Bronchial epithelial cell (primary cell): ENCODE data around the gene AGBL1. TPM values are rescaled to one million over a fixed set of nuclear protein-coding genes. Genes with fewer than 3 reads are reported as not detected.
A peak's percentile ranks its signal among the peaks of the same experiment; 100 is the strongest.

Experiments used
- DNase-seq: peaks from one replicate; pipeline ENCODE4 v3.0.0-alpha.2; 2010; ENCODE audit warnings: low read depth
- FAIRE-seq: peaks from 2 replicates; lab custom pipeline; 2011; peaks lifted over from hg19 to GRCh38; lab: Jason Lieb, UNC
- H3K27me3 ChIP-seq: 2 replicates; pipeline ENCODE4 v1.5.1; 2011; ENCODE audit warnings: low read length; ENCODE audit not compliant: control insufficient read depth, insufficient read depth
- H3K36me3 ChIP-seq: 2 replicates; pipeline ENCODE4 v1.5.1; 2011; ENCODE audit warnings: low read length; ENCODE audit not compliant: control insufficient read depth, insufficient read depth
- H3K4me3 ChIP-seq: 2 replicates; pipeline ENCODE4 v1.5.1; 2011; ENCODE audit warnings: mild to moderate bottlenecking, low read depth, low read length, control low read depth
- total RNA-seq: library from RNA; depleted of rRNA; stranded (reverse); fragments of >200 nt; gene quantifications from 2 replicates; pipeline ENCODE4 v1.2.1, GENCODE V29; 2014
- TF ChIP-seq, protein P1 (sequence below): IDR thresholded peaks from 2 replicates; pipeline ENCODE4 v1.5.1; 2011; ENCODE audit warnings: mild to moderate bottlenecking, moderate library complexity, low read length, control low read depth, inconsistent platforms; ENCODE audit not compliant: insufficient read depth, severe bottlenecking

The AGBL1 gene
- total RNA-seq, 1 donor from 2014 or later = not detected

DNA sequence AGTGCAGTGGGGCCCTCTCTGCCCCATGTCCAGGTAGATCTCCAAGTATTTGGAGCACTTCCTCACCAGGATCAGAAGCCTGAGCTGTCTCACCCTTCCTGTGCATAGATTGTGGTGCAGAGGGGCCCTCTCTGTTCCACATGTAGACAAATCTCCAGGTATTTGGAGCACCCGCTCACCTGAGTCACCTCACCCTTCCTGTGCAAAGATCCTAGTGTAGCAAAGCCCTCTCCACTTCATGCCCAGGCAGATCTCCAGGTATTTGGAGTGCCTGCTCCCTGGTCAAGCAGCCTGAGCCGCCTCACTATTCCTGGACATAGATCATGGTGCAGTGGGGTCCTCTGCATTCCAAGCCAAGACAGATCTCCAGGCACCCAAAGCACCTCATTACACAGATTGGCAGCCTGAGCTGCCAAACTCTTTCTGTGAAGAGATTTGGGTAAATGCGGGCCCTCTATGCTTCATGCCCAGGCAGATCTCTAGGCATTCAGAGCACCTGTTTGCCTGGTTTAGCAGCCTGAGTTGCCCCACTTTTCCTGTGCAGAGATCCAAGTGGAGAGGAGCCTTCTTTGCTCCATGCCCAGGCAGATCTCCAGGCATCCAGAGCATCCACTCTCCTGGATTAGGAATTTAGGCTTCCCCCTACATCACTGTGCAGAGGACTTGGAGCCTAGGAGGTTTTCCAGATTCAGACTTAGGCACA, 249.8 kb downstream of the AGBL1 start:
- Histone ChIP-seq H3K36me3 (no peaks in the 10 kb centered on the region), H3K27me3 (no peaks in the 10 kb centered on the region), H3K4me3 (no peak overlapping the region)
- TF ChIP-seq, protein P1, sequence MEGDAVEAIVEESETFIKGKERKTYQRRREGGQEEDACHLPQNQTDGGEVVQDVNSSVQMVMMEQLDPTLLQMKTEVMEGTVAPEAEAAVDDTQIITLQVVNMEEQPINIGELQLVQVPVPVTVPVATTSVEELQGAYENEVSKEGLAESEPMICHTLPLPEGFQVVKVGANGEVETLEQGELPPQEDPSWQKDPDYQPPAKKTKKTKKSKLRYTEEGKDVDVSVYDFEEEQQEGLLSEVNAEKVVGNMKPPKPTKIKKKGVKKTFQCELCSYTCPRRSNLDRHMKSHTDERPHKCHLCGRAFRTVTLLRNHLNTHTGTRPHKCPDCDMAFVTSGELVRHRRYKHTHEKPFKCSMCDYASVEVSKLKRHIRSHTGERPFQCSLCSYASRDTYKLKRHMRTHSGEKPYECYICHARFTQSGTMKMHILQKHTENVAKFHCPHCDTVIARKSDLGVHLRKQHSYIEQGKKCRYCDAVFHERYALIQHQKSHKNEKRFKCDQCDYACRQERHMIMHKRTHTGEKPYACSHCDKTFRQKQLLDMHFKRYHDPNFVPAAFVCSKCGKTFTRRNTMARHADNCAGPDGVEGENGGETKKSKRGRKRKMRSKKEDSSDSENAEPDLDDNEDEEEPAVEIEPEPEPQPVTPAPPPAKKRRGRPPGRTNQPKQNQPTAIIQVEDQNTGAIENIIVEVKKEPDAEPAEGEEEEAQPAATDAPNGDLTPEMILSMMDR = no peak
- DNase-seq = no peak
- FAIRE-seq = peak; percentile 52

DNA sequence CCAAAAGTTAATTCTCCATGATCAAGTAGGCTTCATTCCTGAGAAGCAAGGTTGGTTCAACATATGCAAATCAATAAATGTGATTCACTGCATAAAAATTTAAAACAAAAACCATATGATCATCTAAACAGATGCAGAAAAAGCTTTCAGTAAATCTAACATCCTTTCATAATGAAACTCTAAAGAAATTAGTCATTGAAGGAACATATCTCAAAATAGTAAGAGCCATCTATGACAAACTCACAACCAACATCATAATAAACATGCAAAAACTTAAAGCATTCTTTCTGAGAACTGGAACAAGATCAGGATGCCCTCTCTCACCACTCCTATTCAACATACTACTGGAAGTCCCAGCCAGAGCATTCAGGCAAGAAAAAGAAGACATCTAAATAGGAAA, 254.1 kb downstream of the AGBL1 start:
- Histone ChIP-seq H3K4me3 (no peak overlapping the region), H3K36me3 (no peaks in the 10 kb centered on the region), H3K27me3 (no peaks in the 10 kb centered on the region)
- FAIRE-seq (no peak), DNase-seq (peak; percentile 69)
- TF ChIP-seq, protein P1 = no peak

DNA sequence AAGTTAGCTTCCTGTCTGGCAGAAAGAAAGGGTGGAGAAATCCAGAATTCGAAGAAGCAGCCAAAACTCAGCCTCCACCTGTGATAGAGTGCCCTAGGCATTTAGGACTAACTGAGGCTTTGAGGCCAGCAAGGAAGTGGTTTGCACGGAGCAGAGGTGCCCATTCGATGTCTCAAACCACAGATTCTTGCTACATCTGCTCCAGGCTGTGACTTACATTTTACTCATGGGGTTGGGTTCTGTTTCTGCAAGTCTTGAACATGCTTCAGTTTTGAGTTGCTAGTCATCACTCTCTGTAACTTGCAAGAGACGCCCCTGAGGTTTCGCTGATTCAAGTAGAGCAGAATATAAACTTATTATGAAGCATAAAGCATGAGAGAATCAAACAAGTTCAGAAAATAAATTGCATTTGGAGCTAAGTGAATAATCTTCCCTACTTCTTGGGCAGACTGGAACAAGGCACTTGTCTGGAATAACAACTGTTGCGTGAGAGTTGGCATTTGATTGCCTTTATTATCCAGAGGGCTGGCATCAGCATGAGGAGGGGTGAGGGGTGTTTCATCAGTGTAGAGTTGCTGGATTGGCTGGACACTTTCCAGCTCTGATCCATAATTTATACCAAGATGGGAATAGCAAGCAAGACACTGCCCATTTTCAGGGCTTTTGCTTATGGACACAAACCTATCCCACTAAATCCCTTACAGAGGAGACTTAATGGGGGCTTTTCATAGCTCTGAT, 256.5 kb downstream of the AGBL1 start:
- DNase-seq = peak; percentile 100
- Histone ChIP-seq H3K36me3 (no peaks in the 10 kb centered on the region), H3K4me3 (no peak overlapping the region), H3K27me3 (no peaks in the 10 kb centered on the region)
- FAIRE-seq = peak; percentile 99
- TF ChIP-seq, protein P1 = no peak

DNA sequence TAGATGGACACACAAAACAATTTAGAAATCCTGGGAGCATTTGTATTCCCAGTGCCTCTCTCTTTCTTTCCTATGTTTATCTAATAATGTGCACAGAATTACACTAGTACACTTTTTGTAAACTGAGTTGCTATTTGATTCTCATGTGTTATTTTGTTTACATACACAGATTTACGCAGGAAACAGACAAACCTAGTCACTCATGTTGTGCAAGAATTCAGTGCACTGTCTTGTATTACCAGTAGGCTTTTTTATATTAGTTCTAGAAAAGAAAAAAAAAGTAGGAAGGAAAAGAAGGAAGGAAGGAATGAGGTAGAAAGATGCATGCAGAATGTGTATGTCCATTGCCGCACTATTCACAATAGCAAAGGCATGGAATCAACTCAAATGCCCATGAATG, 257.4 kb downstream of the AGBL1 start:
- no peak for FAIRE-seq

DNA sequence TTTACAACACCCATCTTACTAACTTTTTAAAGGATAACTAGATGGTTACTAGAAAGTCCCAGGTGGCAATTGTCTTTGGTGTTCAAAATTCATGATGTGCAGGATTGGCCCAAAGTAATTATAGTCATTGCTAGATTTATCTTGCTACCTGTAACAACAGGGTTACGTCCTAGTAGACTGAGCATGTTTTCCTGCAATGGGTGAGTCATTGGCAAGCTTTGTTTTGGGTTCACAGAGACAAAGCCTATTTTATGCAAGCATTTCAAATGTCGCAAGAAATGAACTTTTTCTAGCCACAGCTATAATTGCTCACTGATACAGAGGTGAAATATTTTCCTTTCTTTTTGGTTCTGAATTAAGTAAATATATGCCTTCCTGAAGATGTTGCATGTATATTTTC, 267.6 kb downstream of the AGBL1 start:
- Histone ChIP-seq H3K27me3 (no peaks in the 10 kb centered on the region), H3K36me3 (no peaks in the 10 kb centered on the region), H3K4me3 (no peak overlapping the region)
- TF ChIP-seq, protein P1 = no peak
- FAIRE-seq = no peak
- peak; percentile 94 for DNase-seq

More for the DNA sequence above, 257.4 kb downstream of the AGBL1 start:
- Histone ChIP-seq H3K27me3 (no peaks in the 10 kb centered on the region), H3K4me3 (no peak overlapping the region), H3K36me3 (no peaks in the 10 kb centered on the region)
- TF ChIP-seq, protein P1 = no peak
- peak; percentile 77 for DNase-seq
